ENCODE data around the gene CENPA.
"Not testable (repeated sequence)": the region's sequence is repeated elsewhere in the genome, so short reads cannot be mapped to it uniquely, and the experiment has no call there.

CENPA gene

DNA sequence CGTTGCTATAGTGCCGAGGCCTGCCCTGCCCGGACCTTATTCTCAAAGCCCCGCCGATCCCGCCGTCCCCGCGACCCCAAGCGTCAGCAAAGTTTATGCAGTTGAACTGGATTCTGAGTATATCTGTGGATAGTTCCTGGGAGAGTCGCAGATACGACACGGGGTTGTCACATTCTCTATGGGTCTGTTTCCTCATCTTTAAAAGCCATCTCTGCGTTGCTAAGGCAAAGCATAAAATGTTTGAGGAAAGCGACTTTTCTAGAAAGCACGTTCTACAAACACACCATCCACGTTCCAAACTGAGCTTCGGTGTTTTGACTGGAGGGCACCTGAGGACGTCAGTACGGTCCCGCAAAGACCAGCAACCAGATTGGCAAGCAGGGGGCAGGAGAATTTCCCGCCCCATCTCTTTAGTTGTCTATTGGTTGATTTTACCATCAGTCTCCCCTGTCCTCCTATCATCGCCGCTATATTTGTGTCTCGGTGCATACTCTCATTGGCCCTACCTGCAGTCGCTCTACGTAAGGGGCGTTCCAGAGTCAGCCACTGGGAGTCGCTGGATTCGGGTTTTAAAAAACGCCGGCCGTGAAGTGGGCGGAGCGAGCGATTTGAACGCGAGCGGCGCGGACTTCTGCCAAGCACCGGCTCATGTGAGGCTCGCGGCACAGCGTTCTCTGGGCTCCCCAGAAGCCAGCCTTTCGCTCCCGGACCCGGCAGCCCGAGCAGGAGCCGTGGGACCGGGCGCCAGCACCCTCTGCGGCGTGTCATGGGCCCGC is at the start of gene CENPA:
TSS of gene CENPA (plus strand) at position 626 of the 776 bp plus-strand sequence. CDS start at position 767, 141 bp downstream.
- peak; percentile 49 to 97 (median 92) for DNase-seq

DNA sequence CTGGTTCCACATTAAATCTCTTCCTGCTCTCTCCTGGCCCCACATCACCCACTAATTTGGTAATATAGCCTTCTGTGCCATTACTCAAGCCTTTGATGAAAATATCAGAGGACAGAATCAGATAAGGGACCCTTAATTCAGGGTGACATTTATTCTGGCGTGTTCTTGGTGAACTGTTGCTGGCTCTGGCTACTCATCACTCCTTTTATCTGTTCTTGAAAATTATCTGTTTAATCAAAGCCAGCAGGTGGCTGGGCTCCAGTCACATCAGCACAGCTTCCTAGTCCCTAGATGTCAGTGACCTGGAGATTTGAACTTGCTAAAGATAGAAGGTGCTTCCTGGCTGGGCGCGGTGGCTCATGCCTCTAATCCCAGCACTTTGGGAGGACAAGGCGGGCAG is 48.6 kb upstream of the CENPA start:
- DNase-seq: no peak

DNA sequence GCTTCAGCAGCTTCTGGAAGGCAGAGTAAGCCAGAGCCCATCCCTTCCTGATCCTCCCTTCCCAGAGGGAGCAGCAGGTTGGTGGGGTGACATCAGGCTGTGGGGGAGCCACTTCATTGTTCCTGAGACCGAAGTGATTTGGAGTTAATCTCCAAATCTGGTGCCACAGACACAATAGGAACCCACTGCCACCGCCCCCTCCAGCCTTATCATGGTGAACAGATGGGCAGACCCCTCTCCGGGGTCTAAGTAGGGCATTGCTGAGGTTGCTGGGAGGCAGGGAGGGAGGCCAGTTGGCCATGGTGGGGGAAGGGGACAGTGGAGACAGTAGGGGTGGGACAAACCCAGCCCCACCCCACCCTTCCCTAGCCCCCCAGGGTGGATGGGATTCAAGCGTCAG is 47.4 kb upstream of the CENPA start:
- DNase-seq: no peak

DNA sequence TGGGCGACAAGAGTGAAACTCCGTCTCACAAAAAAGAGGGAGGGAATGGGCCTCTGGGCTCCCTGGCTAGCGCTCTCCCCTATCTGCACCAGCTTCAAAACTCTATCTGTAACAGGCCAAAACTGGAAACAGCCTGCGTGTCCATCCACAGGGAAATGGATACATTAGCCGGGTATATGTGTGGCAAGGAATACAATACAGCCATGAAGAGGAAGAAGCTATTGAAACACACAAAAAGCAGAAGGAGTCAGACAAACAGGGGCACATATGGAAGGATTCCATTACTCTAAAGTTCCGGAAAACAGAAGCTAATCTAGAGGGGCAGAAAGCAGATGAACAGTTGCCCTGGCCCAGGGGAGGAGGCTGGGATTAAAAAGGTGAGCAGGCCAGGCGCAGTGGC is 46.3 kb upstream of the CENPA start:
- no peak for DNase-seq

GRCh38 chr2:26740346-26740745 is 45.5 kb upstream of the CENPA start:
- DNase-seq: no peak

GRCh38 chr2:26740890-26741302 is 45.0 kb upstream of the CENPA start:
- no peak for DNase-seq

DNA sequence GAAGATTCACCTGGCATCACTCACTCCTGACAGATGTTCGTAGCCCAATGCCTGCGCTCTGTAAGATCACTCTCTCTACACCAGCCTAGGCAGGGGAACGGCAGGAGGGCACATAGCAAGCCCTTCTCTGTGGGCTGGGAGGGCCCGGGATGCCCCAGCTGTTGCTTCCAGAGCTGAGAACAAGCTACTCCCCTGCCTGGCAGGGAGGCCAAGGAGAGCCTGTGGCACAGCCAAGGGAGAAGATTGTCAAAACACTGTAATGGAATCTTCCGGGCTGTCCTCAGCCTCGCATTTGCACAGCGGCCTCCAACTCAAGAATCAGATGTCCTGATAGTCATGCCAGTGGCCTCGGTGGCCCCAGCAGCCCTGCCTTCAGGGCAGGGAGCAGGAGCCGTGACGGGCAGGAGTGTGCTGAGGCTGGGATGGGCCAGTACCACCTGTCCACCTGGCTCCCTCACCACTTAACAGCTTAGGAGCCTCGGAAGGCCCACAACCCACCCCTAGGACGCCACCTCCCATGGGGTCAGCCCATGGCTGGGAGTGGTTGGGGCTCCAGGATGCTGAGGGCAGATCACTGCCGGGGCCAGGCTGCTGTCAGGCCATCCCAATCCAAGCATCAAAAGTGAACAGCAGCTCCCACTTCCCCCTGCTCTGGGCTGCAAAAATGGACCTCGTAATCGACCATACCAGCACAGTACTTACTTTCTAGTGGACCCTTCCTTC is 43.6 kb upstream of the CENPA start:
- DNase-seq: no peak

GRCh38 chr2:26743852-26744251 is 42.0 kb upstream of the CENPA start:
- DNase-seq: no peak

- DNase-seq: no peak
Observed at GRCh38 chr2:26744953-26745352, 40.9 kb upstream of the CENPA start.

DNA sequence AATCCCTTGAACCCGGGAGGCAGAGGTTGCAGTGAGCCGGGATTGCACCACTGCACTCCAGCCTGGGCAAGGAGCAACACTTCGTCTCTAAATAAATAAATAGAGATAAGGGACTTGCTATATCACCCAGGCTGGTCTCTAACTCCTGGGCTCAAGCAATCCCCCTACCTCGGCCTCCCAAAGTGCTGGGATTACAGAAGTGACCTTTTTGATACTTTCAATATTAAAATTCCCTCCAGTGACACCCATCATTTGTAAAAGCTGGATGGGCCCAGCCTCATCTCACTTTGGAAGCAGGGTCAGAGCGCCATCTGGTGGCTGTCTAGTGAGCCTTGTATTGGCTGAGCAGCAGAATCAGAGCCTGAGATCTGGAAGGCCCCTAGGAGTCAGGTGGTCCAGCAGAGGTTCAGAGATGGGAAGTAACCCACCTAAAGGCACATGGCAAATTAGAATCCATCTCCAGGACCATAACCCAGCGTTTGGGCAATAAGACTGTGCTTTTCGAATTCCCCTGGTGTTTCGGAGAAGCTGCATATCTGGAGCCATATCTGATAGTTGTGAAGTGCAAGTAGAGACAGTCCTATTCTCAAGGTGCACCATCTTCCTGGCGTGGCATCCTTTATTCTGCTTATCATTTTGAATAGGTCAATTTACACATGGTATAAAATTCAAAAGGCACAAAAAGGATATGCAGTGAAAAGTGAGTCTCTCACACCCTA is 40.1 kb upstream of the CENPA start:
- peak in 56 of 58 donors; percentile 20 to 97 (median 63) for DNase-seq

DNA sequence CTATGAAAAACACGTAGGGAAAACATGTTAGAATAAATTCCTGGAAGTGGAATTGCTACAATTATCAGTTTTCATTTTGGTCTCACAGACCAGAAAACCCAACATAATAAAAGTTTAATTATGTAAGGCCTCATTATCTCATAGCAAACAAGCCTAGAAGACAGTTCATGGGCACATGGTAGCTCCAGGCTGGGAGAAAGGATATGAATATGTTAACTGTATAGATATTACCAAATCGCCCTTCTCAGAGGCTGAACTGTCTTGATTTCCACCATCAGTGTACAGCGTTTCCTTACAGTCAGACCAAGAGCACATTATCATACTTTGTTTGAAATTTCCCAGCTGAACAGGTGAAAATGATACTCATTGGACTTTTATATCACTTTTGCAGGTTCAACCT is 38.9 kb upstream of the CENPA start:
- DNase-seq: no peak

DNA sequence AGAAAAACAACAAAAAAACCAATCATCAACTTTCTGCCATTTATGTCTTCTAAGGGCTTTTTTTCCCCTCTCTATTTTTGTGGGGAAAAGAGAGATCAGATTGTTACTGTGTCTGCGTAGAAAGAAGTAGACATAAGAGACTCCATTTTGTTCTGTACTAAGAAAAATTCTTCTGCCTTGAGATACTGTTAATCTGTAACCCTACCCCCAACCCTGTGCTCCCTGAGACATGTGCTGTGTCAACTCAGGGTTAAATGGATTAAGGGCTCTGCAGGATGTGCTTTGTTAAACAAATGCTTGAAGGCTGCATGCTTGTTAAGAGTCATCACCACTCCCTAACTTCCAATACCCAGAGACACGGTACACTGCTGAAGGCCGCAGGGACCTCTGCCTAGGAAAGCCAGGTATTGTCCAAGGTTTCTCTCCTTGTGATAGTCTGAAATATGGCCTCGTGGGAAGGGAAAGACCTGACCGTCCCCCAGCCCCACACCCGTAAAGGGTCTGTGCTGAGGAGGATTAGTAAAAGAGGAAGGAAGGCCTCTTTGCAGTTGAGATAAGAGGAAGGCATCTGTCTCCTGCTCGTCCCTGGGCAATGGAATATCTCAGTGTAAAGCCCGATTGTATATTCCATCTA is 36.0 kb upstream of the CENPA start:
- DNase-seq: not testable (repeated sequence)

DNA sequence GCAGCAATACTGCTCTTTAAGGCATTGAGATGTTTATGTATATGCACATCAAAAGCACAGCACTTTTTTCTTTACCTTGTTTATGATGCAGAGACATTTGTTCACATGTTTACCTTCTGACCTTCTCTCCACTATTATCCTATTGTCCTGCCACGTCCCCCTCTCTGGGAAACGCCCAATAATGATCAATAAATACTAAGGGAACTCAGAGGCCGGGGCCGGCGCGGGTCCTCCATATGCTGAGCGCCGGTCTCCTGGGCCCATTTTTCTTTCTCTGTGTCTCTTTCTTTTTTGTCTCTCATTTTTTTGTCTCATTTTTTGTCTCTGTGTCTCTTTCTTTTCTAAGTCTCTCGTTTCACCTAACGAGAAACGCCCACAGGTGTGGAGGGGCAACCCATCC is 35.4 kb upstream of the CENPA start:
- DNase-seq: not testable (repeated sequence)

DNA sequence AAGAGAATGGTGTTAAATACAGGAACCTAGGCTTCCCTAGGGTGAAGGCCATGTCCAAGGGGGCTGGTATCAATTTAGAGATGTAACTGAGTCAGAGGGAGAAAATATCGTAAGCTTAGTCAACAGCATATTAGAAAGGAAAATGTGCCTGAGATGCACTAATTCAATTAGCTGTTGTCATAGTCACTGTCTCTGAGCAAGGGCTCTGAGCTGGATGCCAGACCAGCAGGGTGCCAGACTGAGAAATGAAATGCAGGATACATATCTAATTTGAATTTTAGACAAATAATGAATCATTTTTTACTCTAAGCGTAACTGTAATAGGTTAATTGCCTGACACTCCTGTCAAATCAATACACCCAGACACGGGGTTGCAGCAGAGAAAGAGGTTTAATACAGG is 33.2 kb upstream of the CENPA start:
- no peak for DNase-seq

GRCh38 chr2:26754539-26754938 is 31.3 kb upstream of the CENPA start:
- no peak for DNase-seq

GRCh38 chr2:26754972-26755670 is 30.7 kb upstream of the CENPA start:
- no peak for DNase-seq

DNA sequence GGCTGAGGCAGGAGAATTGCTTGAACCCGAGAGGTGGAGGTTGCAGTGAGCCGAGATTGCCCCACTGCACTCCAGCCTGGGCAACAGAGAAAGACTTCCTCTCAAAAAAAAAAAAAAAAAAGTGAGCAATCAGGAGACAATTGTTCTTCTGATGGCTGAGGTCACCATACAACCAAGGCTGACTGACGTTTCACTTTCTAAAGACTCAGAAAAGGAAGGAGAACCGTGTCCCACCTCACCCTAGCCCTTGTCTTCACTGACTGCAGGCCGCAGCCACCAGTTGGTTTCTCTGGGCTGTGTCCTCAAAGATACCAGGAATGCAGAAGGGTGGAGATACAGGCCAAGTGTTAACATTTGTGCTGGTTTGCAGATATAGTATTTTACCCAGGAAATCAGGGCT is 29.5 kb upstream of the CENPA start:
- DNase-seq: no peak

GRCh38 chr2:26757873-26758789 is 27.7 kb upstream of the CENPA start:
- DNase-seq: peak in 1 of 58 donors; percentile 33

- DNase-seq: no peak
Observed at GRCh38 chr2:26758790-26759321, 27.0 kb upstream of the CENPA start.

DNA sequence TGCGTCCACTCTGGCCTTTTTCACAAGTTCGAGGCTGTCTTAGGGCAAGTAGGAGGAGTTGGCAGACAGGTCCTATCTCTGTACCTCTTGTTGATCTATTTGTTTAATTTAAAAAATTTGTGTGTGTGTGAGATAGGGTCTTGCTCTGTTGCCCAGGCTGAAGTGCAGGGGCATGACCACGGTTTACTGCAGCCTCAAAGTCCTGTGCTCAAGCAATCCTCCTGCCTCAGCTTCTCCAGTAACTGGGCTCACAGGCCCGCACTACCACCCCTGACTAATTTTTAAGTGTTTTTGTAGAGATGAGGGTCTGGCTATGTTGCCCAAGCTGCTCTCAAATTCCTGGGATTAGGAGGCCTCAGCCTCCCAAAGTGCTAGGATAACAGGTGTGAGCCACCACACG is 26.0 kb upstream of the CENPA start:
- no peak for DNase-seq
